Heart right ventricle (tissue), 16 donors: Measurements from ENCODE around the gene SLC49A3. TPM values are rescaled to one million over a fixed set of nuclear protein-coding genes. Genes with fewer than 3 reads are reported as not detected.
"Not testable (repeated sequence)": the region's sequence is repeated elsewhere in the genome, so short reads cannot be mapped to it uniquely, and the experiment has no call there.

Experiments
- ATAC-seq, 8 donors: fragments of 200-7000 bp; cut with Tn5 transposase; one replicate each; pipeline ENCODE4 v1.9.1; 2020; ENCODE audit warnings: mild to moderate bottlenecking in 8 of 8, moderate library complexity in 8 of 8, moderate number of reproducible peaks in 1 of 8
- DNase-seq, 2 donors: peaks; one replicate each; pipeline ENCODE4 v3.0.0-alpha.2; 2020
- H3K27ac ChIP-seq, 10 donors: fragments of 200-600 bp; sonication (generic) in 2 of 10; one replicate each; pipeline versions ENCODE4 v1.5.0 to v1.8.0; 2020 to 2022; ENCODE audit warnings: mild to moderate bottlenecking in 3 of 10
- H3K27me3 ChIP-seq, 7 donors: fragments of 200-600 bp; one replicate each; pipeline ENCODE4 v1.8.0; 2021 to 2022; ENCODE audit warnings: mild to moderate bottlenecking in 2 of 7
- H3K36me3 ChIP-seq, 9 donors: fragments of 200-600 bp; sonication (generic) in 1 of 9; one replicate each; pipeline versions ENCODE4 v1.5.0 to v1.8.0; 2020 to 2022; ENCODE audit warnings: mild to moderate bottlenecking in 2 of 9
- H3K4me1 ChIP-seq, 9 donors: fragments of 200-600 bp; sonication (generic) in 1 of 9; one replicate each; pipeline versions ENCODE4 v1.5.0 to v1.8.0; 2020 to 2022; ENCODE audit warnings: mild to moderate bottlenecking in 4 of 9
- H3K4me3 ChIP-seq, 10 donors: fragments of 200-600 bp; sonication (generic) in 2 of 10; one replicate each; pipeline versions ENCODE4 v1.5.0 to v1.8.0; 2020 to 2022; ENCODE audit warnings: mild to moderate bottlenecking in 7 of 10, moderate library complexity in 2 of 10
- H3K9me3 ChIP-seq, 11 donors: fragments of 200-600 bp in 10 of 11; sonication (generic) in 2 of 11; one replicate each; pipeline versions ENCODE4 v1.5.0 to v1.8.0; 2013 to 2022; ENCODE audit warnings: mild to moderate bottlenecking in 2 of 11, control low read depth in 1 of 11, moderate library complexity in 1 of 11
- WGBS, 2 donors: extraction: QIAGEN DNeasy Blood & Tissue Kit; methylation state at CpG; one replicate each; pipeline ENCODE4 v1.1.7; 2013; ENCODE audit warnings: inconsistent platforms in 1 of 2; 5-methylcytosine and 5-hydroxymethylcytosine counted together
- intact Hi-C, 10 donors: fragments of 100-400 bp; cut with DNase I; formaldehyde crosslinking; loops; one replicate each; pipeline versions ENCODE4 v1.11.1 to v1.14.2; 2022
- polyA plus RNA-seq, 2 donors: library from polyadenylated mRNA; stranded (reverse); fragments of 200-250 nt; gene quantifications; one replicate each; pipeline ENCODE4 v1.2.3, GENCODE V29; 2013
- total RNA-seq, 10 donors: library from RNA; stranded (reverse); fragmentation: NEBNext Ultra II Directional in 3 of 10; extraction: Animal tissue kit (Norgen Biotek cat#: 25700) in 3 of 10; gene quantifications; one replicate each; pipeline versions ENCODE4 v1.2.1 to v1.2.4, GENCODE V29; 2021 to 2023
- TF ChIP-seq, protein P1 (sequence below), 9 donors: fragments of 200-600 bp; sonication (generic) in 2 of 9; IDR thresholded peaks; one replicate each; pipeline versions ENCODE4 v1.5.0 to v1.8.0; 2021 to 2022; ENCODE audit warnings: antibody characterized with exemption in 9 of 9, mild to moderate bottlenecking in 5 of 9, moderate library complexity in 1 of 9
- donor health status: Arrhythmogenic right ventricular cardiomyopathy.
- donor health status: ischemic (EF 13 %, LVEDD 7.1; RV severe dilation, severe dysfunction).
- donor health status: healthy with polysubstance abuse.
- donor health status: DM: no; HTN: yes; CAD: no.
- donor health status: DM: no; HTN: no; CAD: no.
- donor health status: ischemic (EF 25% LVEDD 6.9; RV normal size, moderate dysfunction).
- donor health status: ischemic (EF 25% LVEDD 5.7; RV mildly dilated, moderate dysfunction).
- donor health status: healthy.
- donor health status: DM: yes; HTN: yes; CAD: no.
- donor health status: Ischemic cardiomyopathy.
- donor health status: ischemic (EF 35%, LVEDD 5.7; RV mildly dilated, moderate dysfunction).
- donor health status: nonischemic (EF 11% LVEDD 7.7; RV severe dilation, severe dysfunction).
- donor health status: DM: yes; HTN: yes; CAD: no.
- donor health status: PGD.
- donor health status: ischemic (EF 29% LVEDD 5.4; RV normal size, mild dysfunction).
- donor health status: nonischemic (EF 23%, LVEDD 6.1; RV moderate dilation, normal function).

The SLC49A3 gene
- total and polyA plus RNA-seq, 12 donors: 8.8 to 28.5 (median 12.3) TPM

DNA sequence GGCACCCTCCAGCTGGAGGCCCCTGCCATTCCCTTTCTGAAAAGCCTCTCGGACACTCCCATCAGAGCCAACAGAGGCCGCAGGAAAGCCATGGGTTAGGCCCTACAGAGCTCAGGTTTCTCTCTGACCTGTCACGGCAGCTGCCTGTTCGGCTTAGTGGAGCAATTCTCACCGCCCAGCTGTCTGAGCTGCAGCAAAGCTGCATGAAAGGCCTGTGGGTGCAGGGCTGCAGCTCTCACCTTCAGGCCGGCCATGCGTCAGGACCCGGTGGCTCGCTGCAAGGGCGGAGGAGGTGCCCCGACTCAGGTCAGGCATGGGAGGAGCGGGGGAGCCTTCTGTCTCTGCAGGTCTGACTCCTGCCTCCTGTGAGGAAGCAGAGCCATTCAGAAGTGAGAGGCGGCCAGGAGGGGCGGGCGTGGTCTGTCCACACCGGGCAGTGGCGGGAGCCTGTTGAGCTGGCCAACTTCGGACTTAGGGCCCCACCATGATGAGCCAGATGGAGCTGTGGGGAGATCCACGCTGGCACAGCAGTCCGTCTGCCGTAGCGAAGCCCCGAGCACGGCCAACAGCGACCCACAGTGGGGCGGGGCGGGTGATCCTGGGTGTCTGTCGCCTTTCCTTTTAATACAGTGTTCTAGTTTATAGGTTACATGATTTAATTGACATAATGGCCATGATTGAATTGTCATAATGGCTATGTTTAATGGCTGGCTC, 40.2 kb downstream of the SLC49A3 start:
- DNase-seq (no peak), ATAC-seq (no peak)
- no peaks in the 10 kb centered on the region for H3K4me1 ChIP-seq
- no peaks in the 10 kb centered on the region for H3K36me3 ChIP-seq
- 70 to 75% methylated on average over 28 of the region's 28 CpGs for WGBS, 2 donors
- intact Hi-C loops: no loop called here
- TF ChIP-seq, protein P1, sequence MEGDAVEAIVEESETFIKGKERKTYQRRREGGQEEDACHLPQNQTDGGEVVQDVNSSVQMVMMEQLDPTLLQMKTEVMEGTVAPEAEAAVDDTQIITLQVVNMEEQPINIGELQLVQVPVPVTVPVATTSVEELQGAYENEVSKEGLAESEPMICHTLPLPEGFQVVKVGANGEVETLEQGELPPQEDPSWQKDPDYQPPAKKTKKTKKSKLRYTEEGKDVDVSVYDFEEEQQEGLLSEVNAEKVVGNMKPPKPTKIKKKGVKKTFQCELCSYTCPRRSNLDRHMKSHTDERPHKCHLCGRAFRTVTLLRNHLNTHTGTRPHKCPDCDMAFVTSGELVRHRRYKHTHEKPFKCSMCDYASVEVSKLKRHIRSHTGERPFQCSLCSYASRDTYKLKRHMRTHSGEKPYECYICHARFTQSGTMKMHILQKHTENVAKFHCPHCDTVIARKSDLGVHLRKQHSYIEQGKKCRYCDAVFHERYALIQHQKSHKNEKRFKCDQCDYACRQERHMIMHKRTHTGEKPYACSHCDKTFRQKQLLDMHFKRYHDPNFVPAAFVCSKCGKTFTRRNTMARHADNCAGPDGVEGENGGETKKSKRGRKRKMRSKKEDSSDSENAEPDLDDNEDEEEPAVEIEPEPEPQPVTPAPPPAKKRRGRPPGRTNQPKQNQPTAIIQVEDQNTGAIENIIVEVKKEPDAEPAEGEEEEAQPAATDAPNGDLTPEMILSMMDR (IDR thresholded peaks at IDR 0.05): no peak
- peaks cover 5 to 70% (median 56%) of the 10 kb centered on the region in 7 donors for H3K27me3 ChIP-seq
- H3K9me3 ChIP-seq: no peaks in the 10 kb centered on the region
- no peak overlapping the region for H3K4me3 ChIP-seq
- H3K27ac ChIP-seq: no peak overlapping the region

DNA sequence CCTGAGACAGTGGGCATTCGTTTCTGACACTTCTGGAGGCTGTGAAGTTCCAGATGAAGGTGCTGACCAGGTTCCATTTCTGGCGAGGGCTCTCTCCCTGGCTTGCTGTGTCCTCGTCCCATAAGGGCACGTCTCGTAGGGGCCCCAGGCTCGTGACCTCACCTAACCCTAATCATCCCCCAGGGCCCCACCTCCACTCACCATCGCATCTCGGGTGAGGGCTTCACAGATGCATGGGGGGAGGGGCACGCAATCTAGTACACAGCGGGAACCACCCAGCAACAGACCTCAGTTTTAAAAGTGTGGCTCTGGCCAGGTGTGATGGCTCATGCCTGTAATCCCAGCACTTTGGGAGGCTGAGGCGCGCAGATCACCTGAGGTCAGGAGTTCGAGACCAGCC, 41.5 kb downstream of the SLC49A3 start:
- intact Hi-C loops: no loop called here
- Histone ChIP-seq H3K9me3 (peaks cover 0 to 10% (median 0%) of the 10 kb centered on the region in 11 donors), H3K4me3 (no peak overlapping the region), H3K27ac (no peak overlapping the region), H3K4me1 (no peaks in the 10 kb centered on the region), H3K36me3 (no peaks in the 10 kb centered on the region), H3K27me3 (peaks cover 5 to 62% (median 53%) of the 10 kb centered on the region in 7 donors)
- TF ChIP-seq, protein P1 (IDR thresholded peaks at IDR 0.05): no peak
- ATAC-seq: no peak
- DNase-seq: no peak
- 68 to 69% methylated on average over 13 of the region's 13 CpGs for WGBS, 2 donors

DNA sequence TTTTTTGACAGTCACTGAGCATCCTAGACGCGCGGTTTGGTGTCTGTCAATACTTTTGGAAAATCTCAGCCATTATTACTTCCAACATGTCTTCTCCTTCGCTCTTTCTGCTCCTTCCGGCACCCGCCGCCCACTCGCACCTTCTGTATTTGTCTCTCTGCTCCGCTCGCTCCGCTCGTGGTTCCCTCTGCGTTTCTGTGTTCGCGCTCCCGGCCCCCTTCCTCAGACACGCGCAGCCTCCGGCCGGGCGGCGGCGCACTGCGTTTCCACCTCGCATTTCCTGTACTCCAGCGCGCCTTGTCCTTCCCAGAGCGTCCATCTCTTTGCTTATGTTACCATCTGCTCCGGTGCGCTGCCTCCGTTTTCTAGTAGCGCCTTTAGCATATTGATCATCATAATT, 42.5 kb downstream of the SLC49A3 start:
- no peaks in the 10 kb centered on the region for H3K36me3 ChIP-seq
- H3K4me1 ChIP-seq: no peaks in the 10 kb centered on the region
- DNase-seq (no peak), ATAC-seq (peak in 1 of 8 donors; percentile 46)
- TF ChIP-seq, protein P1 (IDR thresholded peaks at IDR 0.05): no peak
- WGBS, 2 donors: 63 to 77% methylated on average over 32 of the region's 32 CpGs
- H3K4me3 ChIP-seq: peak overlapping the region in 1 of 10 donors; percentile 17
- H3K27ac ChIP-seq: no peak overlapping the region
- peaks cover 0 to 20% (median 0%) of the 10 kb centered on the region in 11 donors for H3K9me3 ChIP-seq
- intact Hi-C loops: no loop called here
- H3K27me3 ChIP-seq: peaks cover 5 to 56% (median 52%) of the 10 kb centered on the region in 7 donors

DNA sequence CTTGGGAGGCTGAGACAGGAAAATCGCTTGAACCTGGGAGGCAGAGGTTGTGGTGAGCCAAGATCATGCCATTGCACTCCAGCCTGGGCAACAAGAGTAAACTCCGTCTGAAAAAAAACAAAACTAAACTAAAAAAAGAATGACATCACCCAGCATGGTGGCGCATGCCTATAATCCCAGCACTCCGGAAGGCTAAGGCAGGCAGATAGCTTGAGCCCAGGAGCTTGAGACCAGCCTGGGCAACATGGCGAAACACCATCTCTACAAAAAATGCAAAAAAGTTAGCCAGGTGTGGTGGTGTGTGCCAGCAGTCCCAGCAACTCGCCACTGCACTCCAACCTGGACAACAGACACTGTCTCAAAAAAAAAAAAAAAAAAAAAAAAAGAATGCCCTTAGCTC, 46.6 kb downstream of the SLC49A3 start:
- ATAC-seq, DNase-seq, H3K36me3 ChIP-seq, H3K4me1 ChIP-seq, H3K27ac ChIP-seq, intact Hi-C loops, H3K4me3 ChIP-seq: not testable (repeated sequence)
- H3K27me3 ChIP-seq: peaks cover 0 to 53% (median 28%) of the 10 kb centered on the region in 7 donors
- WGBS, 2 donors: 81 to 87% methylated on average over 6 of the region's 6 CpGs
- peaks cover 0 to 23% (median 0%) of the 10 kb centered on the region in 11 donors for H3K9me3 ChIP-seq
